Medulla oblongata (tissue), 1 donor: Measurements from ENCODE around the gene ZNF487.

Source experiments
- DNase-seq: peaks from one replicate; pipeline ENCODE4 v3.0.0-alpha.2; 2015; ENCODE audit errors: extremely low spot score

Gene ZNF487

DNA sequence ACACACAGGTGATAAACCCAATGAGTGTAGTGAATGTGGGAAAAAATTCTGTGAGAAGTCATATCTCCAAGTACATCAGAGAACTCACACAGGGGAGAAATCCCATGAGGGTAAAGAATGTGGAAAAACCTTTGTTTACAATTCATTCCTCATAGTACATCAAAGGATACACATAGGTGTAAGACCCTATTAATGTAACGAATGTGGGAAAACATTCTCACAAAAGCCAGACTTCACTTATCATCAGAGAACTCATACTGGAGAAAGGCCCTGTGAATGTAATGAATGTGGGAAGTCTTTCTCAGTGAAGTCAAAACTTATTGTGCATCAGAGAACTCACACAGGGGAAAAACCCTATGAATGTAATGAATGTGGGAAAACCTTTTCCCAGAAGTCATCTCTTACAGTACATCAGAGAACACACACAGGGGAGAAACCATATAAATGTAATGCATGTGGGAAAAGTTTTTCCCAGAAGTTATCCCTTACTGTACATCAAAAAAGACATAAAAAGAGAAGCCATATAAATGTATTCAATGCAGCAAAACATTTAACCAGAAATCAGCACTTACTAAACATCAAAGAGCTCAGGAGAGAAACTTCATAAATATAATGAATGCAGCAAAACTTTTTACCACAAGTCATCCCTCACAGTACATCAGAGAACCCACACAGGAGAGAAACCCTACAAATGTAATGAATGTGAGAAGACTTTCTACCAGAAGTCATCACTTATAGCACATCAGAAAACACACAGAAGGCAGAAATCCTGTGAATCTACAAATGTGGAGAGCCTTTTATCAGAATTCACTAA lies 87.7 kb downstream of the ZNF487 start:
- DNase-seq = no peak
